ENCODE results near the gene TRPV6.
A peak's percentile ranks its signal among the peaks of the same experiment; 100 is the strongest.

Gene TRPV6

DNA sequence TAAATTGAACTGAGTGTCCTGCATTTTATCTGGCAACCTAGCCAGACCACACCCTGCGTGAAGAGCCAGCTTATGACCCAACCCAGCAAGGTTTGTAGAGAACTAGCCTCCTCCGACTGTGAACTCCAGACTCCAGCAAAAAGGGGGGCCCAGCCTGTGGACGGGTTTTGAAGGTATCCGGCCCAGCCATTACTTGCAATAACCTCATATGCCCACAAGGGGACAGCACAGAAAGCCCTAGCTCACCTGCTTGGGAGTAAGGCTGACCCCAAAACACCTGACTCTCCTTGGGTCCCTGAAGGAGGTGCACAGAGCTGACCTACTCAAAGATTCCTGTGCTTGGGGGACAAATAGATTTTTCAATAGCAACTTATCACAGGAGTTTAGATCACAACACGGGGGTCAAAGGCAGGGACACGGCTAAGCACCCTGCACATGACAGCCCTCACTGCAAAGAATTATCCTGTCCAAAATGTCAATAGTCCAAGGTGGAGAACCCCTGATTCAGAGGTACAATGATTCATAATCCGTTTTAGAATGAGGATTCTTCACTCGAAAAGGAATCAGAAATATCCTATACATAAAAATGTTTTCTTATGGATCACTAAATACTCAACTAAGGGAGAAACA lies 4.6 kb downstream of the TRPV6 start:
- TF ChIP-seq POLR2A (IDR thresholded peaks at IDR 0.05; ENCODE audit: low read depth, low read length) (no peak), TAF1 (IDR thresholded peaks at IDR 0.05; ENCODE audit: borderline replicate concordance, low read depth, low read length) (no peak), POLR2AphosphoS5 (IDR thresholded peaks at IDR 0.05; ENCODE audit: low read depth, low read length) (no peak)
- FAIRE-seq (no peak), DNase-seq (ENCODE audit: insufficient read length) (no peak)

DNA sequence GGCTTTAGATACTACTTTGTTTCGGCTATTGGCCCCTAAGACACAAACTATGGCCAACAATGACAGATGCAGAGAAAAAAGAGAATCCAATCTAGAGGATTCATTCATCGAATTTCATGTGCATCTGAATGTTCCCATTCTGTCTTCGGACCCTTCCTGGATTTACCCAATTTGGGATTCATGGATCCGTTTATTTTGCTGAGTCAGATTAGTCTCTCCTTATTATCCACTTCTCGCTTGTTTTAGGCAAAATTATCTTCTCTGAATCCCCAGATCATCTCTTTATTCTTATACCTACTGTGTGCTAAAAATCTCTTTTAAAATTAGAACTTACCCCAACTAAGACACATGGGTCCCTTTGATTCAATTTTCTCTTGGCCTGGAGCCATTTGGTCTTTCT lies 6.5 kb downstream of the TRPV6 start:
- no peak for FAIRE-seq
- TF ChIP-seq TAF1 (IDR thresholded peaks at IDR 0.05; ENCODE audit: borderline replicate concordance, low read depth, low read length) (no peak), POLR2AphosphoS5 (IDR thresholded peaks at IDR 0.05; ENCODE audit: low read depth, low read length) (no peak), POLR2A (IDR thresholded peaks at IDR 0.05; ENCODE audit: low read depth, low read length) (no peak)

DNA sequence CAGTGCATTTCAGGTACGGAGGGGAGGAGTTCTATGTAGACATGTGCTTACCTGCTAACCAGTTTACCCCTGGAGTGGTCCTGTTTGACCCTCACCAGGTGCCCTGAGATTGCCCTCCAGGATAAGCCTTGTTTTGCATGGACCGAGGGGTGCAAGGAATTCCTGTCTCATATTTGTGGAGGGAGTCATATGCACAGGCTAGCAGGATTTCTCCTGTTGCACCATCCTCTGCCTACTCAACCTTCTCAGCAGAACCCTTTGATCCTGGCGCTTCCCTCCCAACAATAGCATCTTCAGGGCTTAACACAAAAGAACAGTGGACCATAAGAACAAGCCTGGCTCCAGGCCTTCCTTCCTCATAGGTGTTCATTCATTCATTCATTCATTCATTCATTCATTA lies 7.2 kb downstream of the TRPV6 start:
- FAIRE-seq: no peak
- TF ChIP-seq POLR2AphosphoS5 (IDR thresholded peaks at IDR 0.05; ENCODE audit: low read depth, low read length) (no peak), TAF1 (IDR thresholded peaks at IDR 0.05; ENCODE audit: borderline replicate concordance, low read depth, low read length) (no peak), POLR2A (IDR thresholded peaks at IDR 0.05; ENCODE audit: low read depth, low read length) (no peak)
- DNase-seq (ENCODE audit: insufficient read length): no peak

More for the DNA sequence above, 6.5 kb downstream of the TRPV6 start:
- DNase-seq (ENCODE audit: insufficient read length): no peak

DNA sequence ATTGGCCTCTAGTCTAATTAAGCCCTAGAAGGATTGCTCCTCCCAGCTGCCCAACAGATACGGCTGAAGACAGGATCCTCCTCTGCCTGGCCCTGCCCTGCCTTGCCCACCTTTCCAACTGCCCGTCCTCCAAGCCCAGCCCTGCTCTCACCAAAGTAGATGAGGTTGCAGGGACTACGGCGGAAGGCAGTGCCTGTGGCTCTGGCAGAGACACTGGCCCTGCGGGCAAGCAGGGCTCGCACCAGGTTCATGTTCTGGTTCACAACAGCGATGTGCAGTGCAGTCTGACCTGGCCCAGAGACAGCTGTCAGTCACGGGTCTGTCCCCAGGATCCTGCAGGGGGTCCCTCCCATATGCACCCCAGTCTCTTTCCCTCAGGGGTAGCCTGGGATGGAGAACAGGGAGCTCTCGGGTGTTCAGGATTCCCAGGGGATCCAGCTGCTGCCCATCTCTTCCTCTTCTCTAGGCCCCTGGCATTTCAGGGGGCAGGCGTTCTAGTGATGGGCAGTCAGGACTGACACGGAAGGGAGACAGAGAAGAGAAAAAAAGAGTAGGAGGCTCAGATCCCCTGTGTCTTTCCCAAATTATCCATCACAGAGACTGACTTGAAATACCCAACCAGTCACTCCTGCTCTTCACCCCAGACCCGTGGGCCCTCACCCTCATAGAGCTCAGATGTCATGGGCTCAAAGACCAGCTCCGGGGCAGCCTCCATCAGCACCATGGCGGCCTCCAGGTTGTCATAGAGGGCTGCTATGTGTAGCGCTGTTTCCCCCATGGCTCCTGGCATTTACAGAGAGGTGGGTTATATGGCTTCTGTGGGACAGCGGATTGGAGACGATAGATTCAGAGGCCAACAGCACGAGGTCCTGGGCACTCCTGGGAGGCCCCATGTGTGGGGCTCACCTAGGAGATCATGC lies 8.3 kb downstream of the TRPV6 start:
- no peak for DNase-seq (ENCODE audit: insufficient read length)
- TF ChIP-seq POLR2AphosphoS5 (IDR thresholded peaks at IDR 0.05; ENCODE audit: low read depth, low read length) (no peak), TAF1 (IDR thresholded peaks at IDR 0.05; ENCODE audit: borderline replicate concordance, low read depth, low read length) (no peak), POLR2A (IDR thresholded peaks at IDR 0.05; ENCODE audit: low read depth, low read length) (no peak)
- no peak for FAIRE-seq

DNA sequence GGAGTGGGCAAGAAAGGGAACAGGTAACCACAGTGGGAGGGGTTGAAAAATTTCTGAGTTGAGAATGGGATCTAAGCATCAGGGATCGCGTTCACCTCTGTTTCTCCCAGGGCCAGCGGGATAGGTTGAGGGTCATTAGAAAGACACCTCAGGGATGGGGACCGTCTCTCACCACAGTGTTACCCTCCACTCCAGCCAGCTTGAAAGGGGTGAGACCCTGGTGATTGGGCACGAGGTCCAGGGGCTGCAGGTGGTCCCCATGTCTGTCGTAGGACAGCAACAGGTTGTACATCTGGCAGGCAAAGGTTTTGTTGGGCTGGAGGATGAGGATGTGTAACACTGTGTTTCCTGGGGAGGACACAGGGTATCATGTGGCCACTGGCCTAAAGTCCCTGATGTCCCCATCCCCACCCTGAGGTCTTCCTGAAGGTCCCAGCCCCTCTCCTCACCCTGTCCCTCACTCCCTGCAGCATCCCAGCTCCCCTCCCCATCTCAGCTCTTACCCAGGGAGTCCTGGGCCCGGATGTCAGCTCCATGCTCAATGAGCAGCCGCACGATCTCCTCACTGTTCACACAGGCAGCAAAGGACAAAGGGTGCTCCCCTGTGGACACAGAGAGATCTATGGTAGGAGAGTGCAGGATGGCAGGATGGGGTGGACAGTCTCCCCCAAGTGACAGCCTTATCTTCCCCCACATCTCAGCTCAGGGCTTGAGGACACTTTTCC lies 9.1 kb downstream of the TRPV6 start:
- no peak for FAIRE-seq
- no peak for DNase-seq (ENCODE audit: insufficient read length)
- TF ChIP-seq POLR2AphosphoS5 (IDR thresholded peaks at IDR 0.05; ENCODE audit: low read depth, low read length): no peak
- no peak for TF ChIP-seq TAF1 (IDR thresholded peaks at IDR 0.05; ENCODE audit: borderline replicate concordance, low read depth, low read length)
- no peak for TF ChIP-seq POLR2A (IDR thresholded peaks at IDR 0.05; ENCODE audit: low read depth, low read length)

DNA sequence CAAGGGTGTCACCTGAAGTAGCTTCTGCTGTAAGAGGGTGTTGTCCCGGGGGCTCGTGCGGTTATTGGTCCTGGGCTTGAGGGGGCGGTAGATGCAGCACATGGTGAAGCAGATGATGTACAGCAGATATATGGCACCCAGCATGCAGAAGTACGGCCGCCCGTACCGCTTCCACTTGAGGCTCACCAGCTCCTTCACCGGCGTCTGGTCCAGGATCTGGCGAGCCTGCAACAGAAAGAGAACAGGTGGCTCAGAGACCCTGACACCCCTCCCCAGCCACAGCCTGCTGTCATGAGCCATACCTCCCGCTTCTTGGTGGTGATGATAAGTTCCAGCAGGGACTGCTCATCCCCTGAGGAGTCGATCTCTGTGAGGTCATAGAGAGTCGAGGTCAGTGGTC lies 10.1 kb downstream of the TRPV6 start:
- TF ChIP-seq TAF1 (IDR thresholded peaks at IDR 0.05; ENCODE audit: borderline replicate concordance, low read depth, low read length): no peak
- TF ChIP-seq POLR2AphosphoS5 (IDR thresholded peaks at IDR 0.05; ENCODE audit: low read depth, low read length): no peak
- no peak for TF ChIP-seq POLR2A (IDR thresholded peaks at IDR 0.05; ENCODE audit: low read depth, low read length)
- FAIRE-seq: no peak
- DNase-seq (ENCODE audit: insufficient read length): no peak

DNA sequence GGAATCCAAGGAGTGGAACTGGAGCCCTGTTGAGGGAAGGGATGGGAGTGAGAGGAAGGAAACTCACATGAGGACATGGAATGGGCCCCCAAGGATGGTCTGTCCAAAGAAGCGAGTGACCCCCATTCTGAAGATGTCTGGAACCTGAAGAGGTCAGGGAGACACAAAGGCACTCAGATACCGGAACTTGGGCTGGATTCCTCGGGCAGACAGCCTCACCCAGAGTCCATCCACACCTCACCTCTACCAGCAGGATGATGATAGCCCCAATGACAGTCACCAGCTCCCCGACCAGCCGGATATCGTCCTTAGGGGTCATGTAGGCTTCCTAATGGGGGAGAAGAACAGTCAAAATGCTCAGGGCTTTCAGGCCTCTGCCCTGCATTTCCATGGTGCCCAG lies 10.7 kb downstream of the TRPV6 start:
- DNase-seq (ENCODE audit: insufficient read length) (no peak), FAIRE-seq (no peak)
- TF ChIP-seq TAF1 (IDR thresholded peaks at IDR 0.05; ENCODE audit: borderline replicate concordance, low read depth, low read length) (no peak), POLR2AphosphoS5 (IDR thresholded peaks at IDR 0.05; ENCODE audit: low read depth, low read length) (no peak), POLR2A (IDR thresholded peaks at IDR 0.05; ENCODE audit: low read depth, low read length) (no peak)

DNA sequence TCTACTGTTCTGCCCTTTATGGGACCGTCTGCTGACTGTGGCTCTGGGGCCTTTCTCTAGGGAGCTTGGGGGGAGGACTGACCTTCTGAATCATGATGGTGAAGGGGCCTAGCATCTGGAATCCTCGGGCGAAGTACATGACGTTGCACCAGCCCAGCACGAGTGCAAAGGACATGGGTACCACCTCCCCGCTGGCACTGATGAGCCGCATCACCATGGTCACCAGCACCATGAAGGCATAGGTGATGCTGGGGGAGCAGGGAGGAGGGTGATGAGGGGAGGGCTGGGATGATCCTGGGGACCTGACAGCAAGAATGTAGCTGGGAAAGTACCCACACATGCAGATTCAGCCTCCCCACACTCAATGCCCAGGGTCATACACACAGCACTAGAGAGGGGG lies 11.1 kb downstream of the TRPV6 start:
- DNase-seq (ENCODE audit: insufficient read length) (no peak), FAIRE-seq (no peak)
- no peak for TF ChIP-seq POLR2AphosphoS5 (IDR thresholded peaks at IDR 0.05; ENCODE audit: low read depth, low read length)
- TF ChIP-seq TAF1 (IDR thresholded peaks at IDR 0.05; ENCODE audit: borderline replicate concordance, low read depth, low read length): no peak
- TF ChIP-seq POLR2A (IDR thresholded peaks at IDR 0.05; ENCODE audit: low read depth, low read length): no peak

DNA sequence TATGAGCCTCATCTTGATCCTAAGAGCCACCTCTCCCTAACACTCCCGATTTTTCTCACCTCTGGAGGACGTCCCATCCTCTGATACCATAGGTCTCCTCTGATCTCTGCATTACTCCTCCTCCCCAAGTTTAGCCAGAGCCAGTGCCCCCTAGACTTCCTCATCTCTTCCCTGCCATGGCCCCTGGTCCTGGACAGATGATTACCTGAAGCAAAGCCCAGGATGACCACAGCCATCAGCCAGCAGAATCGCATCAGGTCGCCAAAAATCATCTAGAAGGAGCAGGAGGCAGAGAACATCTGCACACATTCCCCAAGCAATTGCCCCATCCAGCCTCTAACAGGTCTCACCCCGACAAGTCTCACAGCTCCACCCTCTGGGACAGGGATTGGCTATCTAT lies 11.7 kb downstream of the TRPV6 start:
- TF ChIP-seq POLR2A (IDR thresholded peaks at IDR 0.05; ENCODE audit: low read depth, low read length) (no peak), POLR2AphosphoS5 (IDR thresholded peaks at IDR 0.05; ENCODE audit: low read depth, low read length) (no peak), TAF1 (IDR thresholded peaks at IDR 0.05; ENCODE audit: borderline replicate concordance, low read depth, low read length) (no peak)
- no peak for DNase-seq (ENCODE audit: insufficient read length)
- FAIRE-seq: no peak

DNA sequence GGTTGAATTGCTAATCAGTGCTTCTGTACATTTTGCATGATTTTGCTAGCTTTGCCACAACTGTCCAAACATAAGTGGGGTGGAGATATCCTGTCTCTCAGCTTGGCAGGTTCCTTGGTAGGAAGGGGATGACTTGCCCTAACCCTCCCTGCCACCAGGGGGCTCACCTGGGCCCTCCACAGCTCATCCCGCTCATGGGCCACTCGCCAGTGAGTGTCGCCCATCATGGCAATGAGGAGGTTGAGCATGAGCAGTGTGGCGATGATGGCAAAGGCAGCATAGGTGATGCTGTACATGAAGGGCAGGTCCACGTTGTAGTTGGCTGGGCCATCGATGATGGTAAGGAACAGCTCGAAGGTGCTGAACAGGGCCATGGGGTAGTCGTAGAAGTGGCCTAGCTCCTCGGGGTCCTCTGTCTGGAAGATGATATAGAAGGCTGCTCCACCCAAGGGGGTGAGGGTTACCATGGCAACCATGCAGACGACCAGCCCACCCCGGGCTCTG lies 12.2 kb downstream of the TRPV6 start:
- TF ChIP-seq POLR2AphosphoS5 (IDR thresholded peaks at IDR 0.05; ENCODE audit: low read depth, low read length): no peak
- TF ChIP-seq TAF1 (IDR thresholded peaks at IDR 0.05; ENCODE audit: borderline replicate concordance, low read depth, low read length): no peak
- TF ChIP-seq POLR2A (IDR thresholded peaks at IDR 0.05; ENCODE audit: low read depth, low read length): no peak
- peak; percentile 40 for FAIRE-seq
- DNase-seq (ENCODE audit: insufficient read length): peak; percentile 67

DNA sequence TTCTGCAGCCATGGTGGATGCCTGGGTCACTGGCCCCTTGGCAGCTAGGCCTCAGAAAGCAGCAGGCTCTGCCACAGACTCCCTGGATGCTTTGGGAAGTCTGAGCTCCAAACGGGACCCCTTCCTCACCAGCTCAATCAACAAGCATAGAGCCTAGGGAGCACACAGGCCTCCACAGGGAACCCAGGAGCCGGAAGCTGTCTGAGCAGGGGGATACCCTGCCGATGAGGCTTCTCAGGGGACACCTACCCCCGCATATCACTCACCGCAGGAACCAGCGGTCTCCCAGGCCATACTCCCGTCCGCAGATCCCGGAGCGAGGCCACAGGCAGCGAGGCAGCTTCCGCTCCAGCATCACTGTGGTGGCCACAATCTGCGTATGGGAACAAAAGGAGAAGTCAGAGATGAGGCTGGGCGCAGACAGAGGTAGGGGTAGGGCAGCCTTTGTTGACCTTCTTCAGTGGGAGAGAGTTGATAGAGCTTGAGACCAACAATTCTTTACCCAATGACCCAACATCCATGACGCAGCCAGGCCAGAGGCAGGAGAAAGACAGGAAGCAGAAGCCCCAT lies 13.4 kb downstream of the TRPV6 start:
- FAIRE-seq (no peak), DNase-seq (ENCODE audit: insufficient read length) (no peak)
- TF ChIP-seq TAF1 (IDR thresholded peaks at IDR 0.05; ENCODE audit: borderline replicate concordance, low read depth, low read length) (no peak), POLR2AphosphoS5 (IDR thresholded peaks at IDR 0.05; ENCODE audit: low read depth, low read length) (no peak), POLR2A (IDR thresholded peaks at IDR 0.05; ENCODE audit: low read depth, low read length) (no peak)

All from GM12892 (cell line).